Medulla oblongata (tissue), 1 donor: Measurements from ENCODE around the gene ZNF729.
"Not testable (repeated sequence)": the region's sequence is repeated elsewhere in the genome, so short reads cannot be mapped to it uniquely, and the experiment has no call there.

Experiments
- DNase-seq: peaks from one replicate; pipeline ENCODE4 v3.0.0-alpha.2; 2015; ENCODE audit errors: extremely low spot score

Gene ZNF729

DNA sequence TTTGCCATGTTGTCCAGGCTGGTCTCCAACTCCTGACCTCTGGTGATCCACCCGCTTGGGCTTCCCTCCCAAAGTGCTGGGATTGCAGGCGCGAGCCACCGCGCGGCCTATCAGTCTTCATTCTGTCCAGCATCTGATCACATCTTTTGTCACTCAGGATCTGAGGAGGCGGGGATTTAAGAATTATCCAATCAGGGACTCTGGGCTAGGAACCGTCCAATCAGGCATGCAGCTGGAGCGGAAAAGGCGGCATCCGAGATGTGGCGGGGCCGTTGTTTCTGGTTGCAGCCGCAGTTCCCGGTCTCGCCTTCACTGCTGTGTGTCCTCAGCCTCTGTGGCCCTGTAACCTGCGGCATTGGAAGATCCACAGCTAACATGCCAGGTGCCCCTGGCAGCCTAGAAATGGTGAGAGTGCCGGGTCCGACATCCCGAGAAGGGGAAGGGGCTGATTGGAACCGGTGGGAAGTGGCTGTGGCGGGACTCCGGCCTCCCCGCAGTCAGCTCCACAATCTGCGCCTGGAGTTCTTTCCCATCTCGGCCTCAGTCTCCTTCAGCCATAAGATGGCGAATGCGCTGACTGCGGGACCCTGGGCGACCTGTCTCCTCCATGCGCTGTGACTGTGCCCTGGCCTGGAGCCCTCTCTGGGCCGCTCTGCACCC lies at the start of gene ZNF729:
ZNF729 (plus strand) TSS at position 291 of the 660 bp plus-strand sequence; CDS start at position 376, 85 bp downstream.
- peak; percentile 14 for DNase-seq

DNA sequence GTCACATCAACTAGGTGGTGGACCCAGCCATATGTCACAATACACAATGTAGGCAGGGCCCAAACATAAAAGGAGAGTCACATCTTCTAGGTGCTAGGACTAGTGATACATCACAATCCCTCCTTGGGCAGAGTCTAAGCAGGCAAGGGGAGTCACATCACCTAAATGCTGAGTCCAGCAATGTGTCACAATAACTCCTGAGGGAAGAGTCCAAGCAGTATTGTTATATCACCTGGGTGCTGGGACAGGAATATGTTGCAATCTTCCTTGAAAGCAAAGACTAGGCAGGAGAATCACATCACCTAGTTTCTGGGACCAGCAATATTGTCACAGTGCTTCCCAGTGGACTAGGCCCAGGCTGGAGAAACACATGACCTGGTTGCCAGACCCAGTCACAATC lies 29.4 kb upstream of the ZNF729 start:
- no peak for DNase-seq

DNA sequence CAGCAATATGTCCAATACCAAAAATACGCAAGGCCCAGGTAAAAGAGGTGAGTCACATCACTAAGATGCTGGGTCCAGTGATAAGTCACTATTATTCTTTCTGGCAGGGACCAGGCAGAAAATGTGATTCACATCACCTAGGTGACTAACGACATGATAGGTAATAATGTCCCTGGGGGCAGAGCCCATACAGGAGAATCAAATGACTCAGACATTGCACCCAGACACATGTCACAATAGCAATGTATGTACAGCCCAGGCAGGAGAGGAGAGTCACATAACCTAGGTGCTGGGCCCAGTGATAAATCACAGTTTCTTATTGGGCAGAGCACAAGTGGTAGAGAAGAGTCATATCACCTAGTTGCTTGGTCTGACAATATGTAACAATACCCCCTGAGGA lies 28.9 kb upstream of the ZNF729 start:
- no peak for DNase-seq

DNA sequence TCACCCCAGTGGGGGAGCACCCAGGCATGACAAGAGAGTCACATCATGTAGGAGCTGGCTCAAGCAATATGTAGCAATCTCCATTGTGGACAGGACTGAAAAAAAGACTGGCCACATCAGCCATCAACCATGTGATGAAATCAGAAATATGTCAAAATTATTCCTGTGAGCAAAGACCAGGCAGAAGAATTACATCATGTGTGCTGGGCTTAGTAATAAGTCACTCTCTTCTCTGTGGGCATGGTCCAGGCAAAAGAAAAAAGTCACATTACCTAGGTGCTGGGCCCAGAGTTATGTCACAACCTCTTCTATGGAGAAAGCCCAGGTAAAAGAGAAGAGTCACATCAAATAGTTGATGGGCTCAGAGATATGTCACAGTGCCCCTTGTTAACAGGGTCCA lies 28.3 kb upstream of the ZNF729 start:
- no peak for DNase-seq

DNA sequence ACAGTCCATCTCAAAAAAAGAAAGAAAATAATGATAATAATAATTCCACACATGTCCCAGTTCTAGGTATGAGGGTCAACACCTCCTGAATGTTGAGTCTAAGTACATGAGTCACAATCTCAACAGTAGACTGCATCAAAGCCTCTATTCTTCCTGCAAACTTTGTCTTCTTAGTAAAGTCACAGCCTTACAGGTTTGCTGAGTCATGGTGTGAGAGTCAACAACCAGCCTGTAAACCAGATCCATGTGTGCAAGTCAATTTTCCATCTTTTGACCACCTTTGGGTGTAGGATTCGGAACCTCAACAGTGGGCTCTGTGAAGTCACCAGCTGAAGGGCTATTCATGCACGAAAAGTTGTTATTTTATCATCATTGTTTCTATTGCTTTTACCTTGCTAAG lies 25.7 kb upstream of the ZNF729 start:
- DNase-seq = no peak

DNA sequence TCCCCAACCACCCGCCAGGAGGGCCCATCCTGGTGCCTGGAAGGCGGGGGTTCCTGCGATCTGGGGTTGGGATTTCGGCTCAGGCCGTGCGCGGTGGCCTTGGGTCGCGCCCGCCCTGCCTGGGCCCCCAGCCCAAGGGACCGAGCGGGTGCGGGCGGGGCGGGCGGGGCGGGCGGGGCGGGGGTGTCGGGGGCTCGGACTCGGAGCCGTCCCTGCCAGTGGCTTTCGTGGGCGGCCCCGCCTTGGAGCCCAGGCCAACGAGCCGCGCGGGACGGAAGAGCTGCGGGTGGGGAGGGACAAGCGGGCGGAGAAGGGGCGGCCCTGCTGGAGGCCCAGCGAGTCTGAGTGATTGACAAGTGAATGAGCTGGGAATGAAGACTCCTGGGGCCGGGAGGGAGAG lies 24.6 kb upstream of the ZNF729 start:
- no peak for DNase-seq

DNA sequence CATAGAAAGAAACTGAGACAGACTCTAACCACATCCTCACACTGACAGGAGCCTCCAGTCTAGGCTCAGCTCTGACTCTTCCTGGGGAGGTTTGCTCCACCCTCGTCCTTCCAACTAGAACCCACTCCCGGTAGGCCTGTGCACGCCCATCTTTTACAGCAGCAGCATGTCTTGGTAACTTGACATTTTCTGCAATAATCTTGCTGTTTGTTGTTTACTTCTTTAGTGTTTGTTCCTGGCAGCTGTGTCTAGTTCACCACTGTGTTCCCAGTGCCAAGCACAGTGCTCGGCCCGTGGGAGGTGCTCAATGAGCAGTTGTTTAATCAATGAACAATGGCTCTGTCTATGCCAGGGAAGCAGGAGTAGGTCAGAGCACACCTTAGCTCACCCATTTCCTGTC lies 23.1 kb upstream of the ZNF729 start:
- DNase-seq = no peak

DNA sequence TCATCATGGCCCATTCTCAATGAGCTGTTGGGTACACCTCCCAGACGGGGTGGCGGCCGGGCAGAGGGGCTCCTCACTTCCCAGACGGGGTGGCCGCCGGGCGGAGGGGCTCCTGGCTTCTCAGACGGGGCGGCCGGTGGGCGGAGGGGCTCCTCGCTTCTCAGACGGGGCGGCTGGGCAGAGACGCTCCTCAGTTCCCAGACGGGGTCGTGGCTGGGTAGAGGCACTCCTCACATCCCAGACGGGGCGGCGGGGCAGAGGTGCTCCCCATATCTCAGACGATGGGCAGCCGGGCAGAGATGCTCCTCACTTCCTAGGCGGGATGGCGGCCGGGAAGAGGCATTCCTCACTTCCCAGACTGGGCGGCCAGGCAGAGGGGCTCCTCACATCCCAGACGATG lies 35.3 kb downstream of the ZNF729 start:
- DNase-seq = not testable (repeated sequence)

DNA sequence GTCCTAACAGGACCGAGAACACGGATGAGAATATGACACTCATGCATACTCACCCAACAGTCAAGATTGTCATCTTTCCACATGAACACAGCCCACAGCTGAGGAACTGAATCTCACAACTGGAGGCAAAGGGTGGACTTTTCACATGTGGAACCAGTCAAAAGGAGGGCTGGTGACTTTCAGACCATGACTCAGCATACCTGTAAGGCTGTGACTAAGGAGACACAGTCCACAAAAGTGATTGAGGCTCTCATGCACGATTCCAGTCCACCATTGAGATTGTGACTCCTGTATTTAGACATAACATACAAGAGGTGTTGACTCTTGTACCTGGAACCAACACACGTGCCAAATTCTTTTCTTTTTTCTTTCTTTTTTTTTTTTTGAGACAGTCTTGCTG lies 40.0 kb downstream of the ZNF729 start:
- DNase-seq = no peak

DNA sequence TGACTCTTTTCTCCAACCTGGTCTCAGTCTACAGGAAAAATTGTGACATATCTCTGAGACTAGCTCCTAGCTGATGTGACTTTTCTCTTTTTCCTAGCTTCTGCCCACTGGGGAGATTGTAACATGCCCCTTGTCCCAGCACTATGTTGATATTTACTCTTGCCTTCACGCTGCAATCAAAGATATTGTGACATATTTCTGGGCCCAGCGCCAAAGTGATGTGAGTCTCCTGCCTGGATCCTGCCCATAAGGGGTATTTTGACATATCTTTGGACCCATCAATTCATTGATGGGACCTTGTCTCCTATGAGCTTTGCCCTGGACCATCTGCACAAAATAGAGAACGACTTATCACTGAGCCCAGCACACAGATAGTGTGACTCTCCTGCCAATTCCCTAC lies 41.1 kb downstream of the ZNF729 start:
- no peak for DNase-seq

DNA sequence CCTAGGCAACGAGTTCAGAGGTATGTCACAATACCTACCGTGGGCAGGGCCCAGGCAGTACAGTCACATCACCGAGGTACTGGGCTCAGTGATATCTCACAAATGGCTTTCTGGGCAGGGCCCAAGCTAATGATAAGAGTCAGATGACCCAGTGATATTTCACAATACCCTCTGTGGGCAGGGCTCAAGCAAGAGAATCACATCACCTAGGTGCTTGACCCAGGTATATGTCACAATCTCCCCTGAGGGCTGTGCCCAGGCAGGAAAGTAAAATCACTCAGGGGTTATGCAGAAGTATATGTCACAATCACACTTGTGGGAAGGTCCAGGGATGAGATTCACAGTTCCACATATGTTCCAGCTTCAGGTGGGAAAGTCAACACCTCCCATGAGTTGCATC lies 45.3 kb downstream of the ZNF729 start:
- no peak for DNase-seq

DNA sequence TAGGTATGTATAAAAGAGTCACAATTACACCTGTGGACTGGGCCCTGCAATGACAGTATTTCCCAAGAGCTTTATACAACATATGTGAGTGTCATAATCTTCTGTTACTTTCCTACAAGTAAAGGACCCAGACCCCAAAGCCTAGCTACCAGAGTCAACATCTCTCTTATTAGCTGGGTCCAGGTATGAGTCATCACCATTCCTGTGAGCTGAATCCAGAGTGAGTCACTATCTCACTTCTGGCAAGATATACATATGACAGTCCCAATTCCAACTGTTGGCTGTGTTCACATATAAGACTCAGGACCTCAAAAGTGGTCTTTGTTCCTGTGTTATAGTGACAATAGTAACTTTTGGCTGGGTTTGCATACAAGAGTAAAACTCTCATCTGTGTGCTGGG lies 46.7 kb downstream of the ZNF729 start:
- DNase-seq = no peak

DNA sequence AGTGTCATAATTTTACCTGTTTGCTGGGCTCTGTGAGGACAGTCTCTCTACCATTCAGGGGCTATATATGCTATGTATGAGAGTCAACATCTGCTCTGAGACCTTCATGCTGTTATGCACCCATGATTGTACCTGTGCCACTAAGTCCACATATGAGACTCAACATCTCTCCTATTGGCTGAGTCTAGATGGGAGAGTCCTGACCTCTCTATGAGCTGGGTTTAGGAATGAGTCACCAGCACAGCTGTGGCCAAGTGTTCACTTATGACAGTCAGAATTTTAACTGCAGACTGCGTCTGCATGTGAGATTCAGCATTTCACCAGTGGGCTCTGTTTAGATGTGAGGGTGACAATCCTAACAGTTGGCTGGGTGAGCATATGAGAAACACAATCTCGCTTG lies 49.5 kb downstream of the ZNF729 start:
- DNase-seq = no peak

DNA sequence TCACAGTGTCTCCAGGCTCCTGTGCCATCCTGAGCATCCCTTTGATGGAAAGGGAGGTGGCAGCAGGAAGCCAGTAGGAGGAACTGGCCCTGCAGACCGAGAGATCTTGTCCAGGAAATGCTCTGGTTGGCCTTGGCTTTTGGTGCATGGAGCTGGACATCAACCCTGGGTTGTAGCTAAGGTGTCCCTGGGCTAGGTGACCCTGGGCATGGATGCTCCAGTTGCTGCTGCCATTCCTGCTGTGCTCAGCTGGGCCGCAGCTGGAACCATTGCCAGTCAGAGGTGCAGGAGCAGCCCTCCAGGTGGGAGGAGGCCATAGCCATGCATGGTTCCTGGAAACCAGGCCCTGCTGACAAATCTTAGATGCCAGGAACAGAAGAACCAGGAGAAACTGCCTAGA lies 68.4 kb downstream of the ZNF729 start:
- no peak for DNase-seq
